Esophagus squamous epithelium (tissue), 5 donors: ENCODE results near the gene SLFN12. TPM values are rescaled to one million over a fixed set of nuclear protein-coding genes. Genes with fewer than 3 reads are reported as not detected.
A peak's percentile ranks its signal among the peaks of the same experiment; 100 is the strongest.

ENCODE experiments used
- DNase-seq: peaks from one replicate; lab custom pipeline; 2025; lab: John Stamatoyannopoulos, UW
- H3K27ac ChIP-seq, 4 donors: fragments of 200-600 bp; sonication (generic); one replicate each; pipeline ENCODE4 v1.5.1; 2016 to 2019; ENCODE audit warnings: mild to moderate bottlenecking in 1 of 4
- H3K27me3 ChIP-seq, 4 donors: fragments of 200-600 bp; sonication (generic); 1 replicate in 3 of 4; 2 replicates in 1 of 4; pipeline versions ENCODE4 v1.5.1 to v1.6.0; 2017 to 2021; ENCODE audit warnings: antibody characterized with exemption in 1 of 4
- H3K36me3 ChIP-seq, 3 donors: fragments of 200-600 bp; sonication (generic); one replicate each; pipeline ENCODE4 v1.5.1; 2016 to 2019
- H3K4me1 ChIP-seq, 3 donors: fragments of 200-600 bp; sonication (generic); one replicate each; pipeline ENCODE4 v1.5.1; 2017 to 2019
- H3K4me3 ChIP-seq, 4 donors: fragments of 200-600 bp; sonication (generic); 1 replicate in 3 of 4; 2 replicates in 1 of 4; pipeline ENCODE4 v1.5.1; 2016 to 2019; ENCODE audit warnings: mild to moderate bottlenecking in 2 of 4, moderate library complexity in 1 of 4
- H3K9me3 ChIP-seq, 3 donors: fragments of 200-600 bp; sonication (generic); one replicate each; pipeline ENCODE4 v1.5.1; 2016 to 2019
- POLR2A ChIP-seq, 4 donors: fragments of 450-650 bp; IDR thresholded peaks; one replicate each; pipeline ENCODE4 v1.6.1; 2017; ENCODE audit warnings: antibody characterized with exemption in 4 of 4, mild to moderate bottlenecking in 4 of 4, moderate library complexity in 3 of 4
- WGBS, 2 donors: methylation state at CpG; one replicate each; pipeline ENCODE4 v1.1.5; 2018; 5-methylcytosine and 5-hydroxymethylcytosine counted together
- intact Hi-C: fragments of 100-400 bp; cut with DNase I; formaldehyde crosslinking; loops from one replicate; pipeline ENCODE4 v1.15.0; 2022
- total RNA-seq, 4 donors: library from RNA; depleted of rRNA; stranded (reverse); fragments of >200 nt; gene quantifications; one replicate each; pipeline ENCODE4 v1.1.0, GENCODE V29; 2016
- TF ChIP-seq, protein P1 (sequence below), 6 experiments: fragments of 450-650 bp in 4 of 6; fragments of 200-600 bp in 2 of 6; sonication (generic) in 2 of 6; IDR thresholded peaks; one replicate each; pipeline ENCODE4 v1.5.1; 2016 to 2019; ENCODE audit warnings: antibody characterized with exemption in 6 of 6, mild to moderate bottlenecking in 4 of 6, moderate library complexity in 4 of 6
- donor health status: DM: yes; HTN: yes; CAD: no.

SLFN12 gene
- total RNA-seq, 4 donors from 2014 or later: 1.3 to 5.0 (median 3.7) TPM

GRCh38 chr17:35448899-35449227 lies 16.6 kb upstream of the SLFN12 start:
- H3K27me3 ChIP-seq: peaks cover 0 to 56% (median 0%) of the 10 kb centered on the region in 4 donors
- intact Hi-C loops: no loop called here
- no peaks in the 10 kb centered on the region for H3K9me3 ChIP-seq
- no peak for DNase-seq
- TF ChIP-seq, protein P1, sequence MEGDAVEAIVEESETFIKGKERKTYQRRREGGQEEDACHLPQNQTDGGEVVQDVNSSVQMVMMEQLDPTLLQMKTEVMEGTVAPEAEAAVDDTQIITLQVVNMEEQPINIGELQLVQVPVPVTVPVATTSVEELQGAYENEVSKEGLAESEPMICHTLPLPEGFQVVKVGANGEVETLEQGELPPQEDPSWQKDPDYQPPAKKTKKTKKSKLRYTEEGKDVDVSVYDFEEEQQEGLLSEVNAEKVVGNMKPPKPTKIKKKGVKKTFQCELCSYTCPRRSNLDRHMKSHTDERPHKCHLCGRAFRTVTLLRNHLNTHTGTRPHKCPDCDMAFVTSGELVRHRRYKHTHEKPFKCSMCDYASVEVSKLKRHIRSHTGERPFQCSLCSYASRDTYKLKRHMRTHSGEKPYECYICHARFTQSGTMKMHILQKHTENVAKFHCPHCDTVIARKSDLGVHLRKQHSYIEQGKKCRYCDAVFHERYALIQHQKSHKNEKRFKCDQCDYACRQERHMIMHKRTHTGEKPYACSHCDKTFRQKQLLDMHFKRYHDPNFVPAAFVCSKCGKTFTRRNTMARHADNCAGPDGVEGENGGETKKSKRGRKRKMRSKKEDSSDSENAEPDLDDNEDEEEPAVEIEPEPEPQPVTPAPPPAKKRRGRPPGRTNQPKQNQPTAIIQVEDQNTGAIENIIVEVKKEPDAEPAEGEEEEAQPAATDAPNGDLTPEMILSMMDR (IDR thresholded peaks at IDR 0.05): no peak
- TF ChIP-seq POLR2A (IDR thresholded peaks at IDR 0.05): no peak
- peak overlapping the region; percentile 51 to 82 (median 62) for H3K4me3 ChIP-seq
- peak overlapping the region in 3 of 4 donors; percentile 78 to 83 (median 79) for H3K27ac ChIP-seq
- 34 to 45% methylated on average over 12 to 16 of the region's 16 CpGs for WGBS, 2 donors
- no peaks in the 10 kb centered on the region for H3K36me3 ChIP-seq
- peaks cover 0 to 26% (median 5%) of the 10 kb centered on the region in 3 donors for H3K4me1 ChIP-seq

DNA sequence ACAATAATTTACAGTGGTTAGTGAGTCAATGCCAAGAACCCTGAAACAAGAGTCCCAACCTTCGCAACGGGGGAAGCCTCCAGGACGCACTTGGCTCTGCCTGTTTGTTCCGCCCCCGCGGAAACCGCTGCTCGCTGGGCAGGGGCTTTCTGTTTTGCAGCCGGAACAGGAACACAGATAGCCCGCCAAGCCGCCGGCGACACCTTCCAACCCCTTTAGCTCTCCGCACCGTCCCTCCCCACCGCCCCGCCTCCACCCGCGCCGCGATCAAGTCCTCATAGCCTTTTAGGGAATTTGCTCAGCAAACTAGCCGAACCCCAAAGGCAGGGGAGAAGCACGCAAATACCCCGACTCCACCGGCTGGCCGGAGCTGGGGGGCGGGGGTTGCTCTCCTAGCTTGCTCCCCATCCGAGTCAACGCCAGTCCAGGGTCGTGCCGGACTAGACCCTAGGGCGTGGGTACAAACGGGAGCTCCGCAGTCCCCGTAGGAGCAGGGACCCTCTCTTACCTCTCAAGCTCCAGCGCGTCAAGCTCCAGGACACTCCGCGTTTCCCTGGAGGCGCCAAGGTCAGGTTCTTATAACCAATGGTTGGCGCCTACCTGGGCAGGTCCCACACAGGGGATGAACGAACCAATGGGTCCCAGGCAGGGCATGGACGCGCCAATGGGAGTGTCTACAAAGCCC lies 16.1 kb upstream of the SLFN12 start, which contains the start of gene SLFN13:
TSS of gene SLFN13 (minus strand) at position 553 of the 685 bp plus-strand sequence. CDS start 3,086 bp downstream, outside the sequence.
- peak in 1 of 4 donors; percentile 33 for TF ChIP-seq POLR2A (IDR thresholded peaks at IDR 0.05)
- TF ChIP-seq, protein P1 (IDR thresholded peaks at IDR 0.05): no peak
- intact Hi-C loops: no loop called here
- peak within 1 kb of the TSS; percentile 51 to 82 (median 62) for H3K4me3 ChIP-seq
- peaks cover 0 to 26% (median 5%) of the 10 kb centered on the region in 3 donors for H3K4me1 ChIP-seq
- H3K27ac ChIP-seq: peak within 1 kb of the TSS; percentile 74 to 83 (median 78)
- H3K36me3 ChIP-seq: no peaks in the 10 kb centered on the region
- peak; percentile 41 for DNase-seq
- 0 to 2% methylated on average over 3 to 16 of the region's 44 CpGs for WGBS, 2 donors
- peaks cover 0 to 52% (median 0%) of the 10 kb centered on the region in 4 donors for H3K27me3 ChIP-seq
- no peaks in the 10 kb centered on the region for H3K9me3 ChIP-seq

DNA sequence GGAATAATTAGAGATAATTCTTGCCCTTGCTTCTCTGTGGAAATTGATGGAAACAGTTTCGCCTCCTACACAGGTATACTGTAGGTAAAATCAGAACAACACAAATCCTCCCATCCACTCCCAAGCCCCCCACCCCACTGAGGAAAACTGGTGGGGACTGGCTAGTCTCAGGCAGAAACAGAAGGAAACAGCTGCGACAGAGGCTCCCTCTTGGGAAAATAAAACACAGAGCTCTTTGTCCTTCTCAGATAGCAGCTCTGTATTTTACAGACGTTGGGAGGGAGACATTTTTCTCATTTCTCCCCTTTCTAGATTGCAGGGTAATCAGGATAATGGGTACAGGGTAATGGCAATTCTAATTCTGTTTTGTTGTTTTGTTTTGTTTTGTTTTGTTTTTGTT lies 15.2 kb upstream of the SLFN12 start:
- intact Hi-C loops: no loop called here

DNA sequence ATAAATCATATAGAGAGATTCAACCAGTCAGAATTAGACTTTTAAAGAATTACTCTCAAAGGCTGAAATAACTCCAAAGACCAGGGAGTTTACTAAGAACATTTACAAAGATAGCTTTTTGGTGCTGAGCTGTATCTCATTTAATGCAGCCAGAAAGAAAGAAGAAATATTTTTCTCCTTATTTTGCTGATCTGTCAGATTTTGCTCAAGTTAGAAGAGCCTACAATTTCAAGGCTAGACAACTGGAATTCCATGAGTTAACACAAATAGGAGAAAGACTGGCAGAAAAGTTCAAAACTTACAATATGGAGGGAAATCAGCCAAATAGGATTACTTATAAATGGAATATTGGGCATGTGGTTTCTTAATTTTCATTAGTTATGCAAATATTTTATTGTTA lies 6.1 kb upstream of the SLFN12 start:
- no peak for DNase-seq
- H3K9me3 ChIP-seq: no peaks in the 10 kb centered on the region
- intact Hi-C loops: no loop called here
- no peak overlapping the region for H3K4me3 ChIP-seq
- H3K4me1 ChIP-seq: peaks cover under 1 to 15% (median 6%) of the 10 kb centered on the region in 3 donors
- no peaks in the 10 kb centered on the region for H3K36me3 ChIP-seq
- no peak for TF ChIP-seq POLR2A (IDR thresholded peaks at IDR 0.05)
- TF ChIP-seq, protein P1 (IDR thresholded peaks at IDR 0.05): no peak
- no peak overlapping the region for H3K27ac ChIP-seq
- no peaks in the 10 kb centered on the region for H3K27me3 ChIP-seq

More for the DNA sequence above, 15.2 kb upstream of the SLFN12 start:
- H3K4me3 ChIP-seq: peak overlapping the region in 3 of 4 donors; percentile 61 to 82 (median 62)
- peaks cover 0 to 43% (median 0%) of the 10 kb centered on the region in 4 donors for H3K27me3 ChIP-seq
- no peak for TF ChIP-seq POLR2A (IDR thresholded peaks at IDR 0.05)
- TF ChIP-seq, protein P1 (IDR thresholded peaks at IDR 0.05): no peak
- no peak for DNase-seq
- H3K9me3 ChIP-seq: no peaks in the 10 kb centered on the region
- peaks cover 0 to 26% (median 5%) of the 10 kb centered on the region in 3 donors for H3K4me1 ChIP-seq
- 43 to 66% methylated on average over 2 to 3 of the region's 3 CpGs for WGBS, 2 donors
- H3K36me3 ChIP-seq: no peaks in the 10 kb centered on the region
- H3K27ac ChIP-seq: peak overlapping the region in 3 of 4 donors; percentile 5 to 79 (median 78)
